Non-pigmented ciliary epithelial cell (primary cell): ENCODE data around the gene PRR4.

Source experiments
- DNase-seq: peaks from one replicate; pipeline ENCODE4 v3.0.0-alpha.2; 2010; ENCODE audit warnings: low read depth

PRR4 gene

DNA sequence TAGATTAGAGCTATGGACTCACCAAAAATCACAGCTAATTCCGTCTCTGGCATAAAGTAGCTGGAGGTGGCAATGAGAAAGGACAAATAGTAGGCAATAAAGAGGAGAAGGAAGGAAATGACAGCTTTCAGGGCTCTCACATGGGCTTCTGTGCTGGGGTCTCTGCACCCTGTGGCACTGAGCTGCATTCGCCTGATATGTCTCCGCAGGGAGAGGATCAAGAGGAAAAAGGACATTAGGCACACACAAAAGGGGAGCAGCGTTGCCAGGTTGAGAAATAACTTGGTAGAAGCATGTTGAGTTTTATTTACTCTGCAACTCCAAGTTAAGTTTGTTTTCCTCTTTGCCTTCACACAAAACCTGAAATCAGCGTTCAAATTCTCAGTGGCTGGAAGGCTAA is 47.5 kb downstream of the PRR4 start:
- no peak for DNase-seq
